Activated T-cell treated with anti-CD3 and anti-CD28 coated beads, Interleukin-2, amount 50 U/mL, for 1 hour (primary cell): ENCODE data around the gene RALY.
A peak's percentile ranks its signal among the peaks of the same experiment; 100 is the strongest.
"Not testable (repeated sequence)": the region's sequence is repeated elsewhere in the genome, so short reads cannot be mapped to it uniquely, and the experiment has no call there.

Experiments
- DNase-seq: peaks from one replicate; pipeline ENCODE4 v3.0.0-alpha.2; 2020

The RALY gene

GRCh38 chr20:34018166-34018565, 24.5 kb downstream of the RALY start:
- no peak for DNase-seq

GRCh38 chr20:34022151-34022838, 28.6 kb downstream of the RALY start:
- DNase-seq = no peak

GRCh38 chr20:34022839-34023234, 29.1 kb downstream of the RALY start:
- no peak for DNase-seq

GRCh38 chr20:34023937-34024722, 30.4 kb downstream of the RALY start:
- DNase-seq = no peak

GRCh38 chr20:34024723-34025351, 31.1 kb downstream of the RALY start:
- no peak for DNase-seq

- DNase-seq = not testable (repeated sequence)
Measured at GRCh38 chr20:34028013-34028412, 34.3 kb downstream of the RALY start.

- no peak for DNase-seq
Measured at GRCh38 chr20:34029415-34029814, 35.7 kb downstream of the RALY start.

GRCh38 chr20:34030456-34030855, 36.7 kb downstream of the RALY start:
- no peak for DNase-seq

GRCh38 chr20:34033903-34034302, 40.2 kb downstream of the RALY start:
- DNase-seq = no peak

GRCh38 chr20:34037121-34037520, 43.4 kb downstream of the RALY start:
- DNase-seq = peak; percentile 43

GRCh38 chr20:34037767-34038166, 44.1 kb downstream of the RALY start:
- DNase-seq = no peak

GRCh38 chr20:34040300-34040995, 46.7 kb downstream of the RALY start:
- DNase-seq = no peak

GRCh38 chr20:34041226-34041625, 47.5 kb downstream of the RALY start:
- no peak for DNase-seq

GRCh38 chr20:34042262-34042661, 48.6 kb downstream of the RALY start:
- DNase-seq = no peak

- DNase-seq = no peak
Measured at GRCh38 chr20:34043025-34043424, 49.3 kb downstream of the RALY start.

GRCh38 chr20:34045294-34045693, 51.6 kb downstream of the RALY start:
- DNase-seq = no peak

- DNase-seq = no peak
Measured at GRCh38 chr20:34045930-34046725, 52.4 kb downstream of the RALY start.

GRCh38 chr20:34047010-34047687, 53.4 kb downstream of the RALY start:
- DNase-seq = no peak

- DNase-seq = no peak
Measured at GRCh38 chr20:34047917-34048316, 54.2 kb downstream of the RALY start.

GRCh38 chr20:34049389-34049788, 55.7 kb downstream of the RALY start:
- DNase-seq = no peak

- DNase-seq = no peak
Measured at GRCh38 chr20:34049897-34050695, 56.4 kb downstream of the RALY start.
